ENCODE data around the gene ARVCF.

The ARVCF gene

GRCh38 chr22:19991645-19992451 is 24.8 kb downstream of the ARVCF start:
- CTCF ChIA-PET, result interaction anchor here (0.6 to 0.8 kb wide), 2 partner anchors 22 to 37 kb away, joined by 3 to 5 read pairs; no protein-coding TSS in a partner anchor
- H3K27ac ChIP-seq (ENCODE audit: extremely low read depth, low read depth, low read length), result no peak overlapping the region
- H3K4me3 ChIP-seq (ENCODE audit: low read depth, low read length), result no peak overlapping the region
- POLR2A ChIA-PET, result interaction anchor here (0.5 kb wide), 1 partner anchor 19 kb away, joined by 5 read pairs; no protein-coding TSS in a partner anchor
- TF ChIP-seq KLF17 (tag by site-specific recombination; IDR thresholded peaks at IDR 0.05), result 0 out of 2 replicates have a peak, but pooled peaks have one; percentile 19
- TF ChIP-seq ZNF292 (tag by site-specific recombination; IDR thresholded peaks at IDR 0.05; ENCODE audit: borderline replicate concordance, low read depth), result no peak
- TF ChIP-seq ZIC2 (tag by site-specific recombination; IDR thresholded peaks at IDR 0.05), result peak; percentile 71
- no peaks in the 10 kb centered on the region for H3K9me3 ChIP-seq (ENCODE audit: control insufficient read depth, insufficient read depth, low read depth, low read length)
- no peaks in the 10 kb centered on the region for H3K4me1 ChIP-seq (ENCODE audit: control insufficient read depth, insufficient read depth, low read length)
- H3K36me3 ChIP-seq (ENCODE audit: control insufficient read depth in 2 of 2, insufficient read depth in 1 of 2, low read length in 2 of 2), result no peaks in the 10 kb centered on the region

- no peak overlapping the region for H3K4me3 ChIP-seq (ENCODE audit: low read depth, low read length)
- no peak overlapping the region for H3K27ac ChIP-seq (ENCODE audit: extremely low read depth, low read depth, low read length)
- TF ChIP-seq ZNF155 (tag by site-specific recombination; IDR thresholded peaks at IDR 0.05), result no peak
- no peak for TF ChIP-seq ZBTB48 (tag by site-specific recombination; IDR thresholded peaks at IDR 0.05)
- no peak for TF ChIP-seq GLI2 (tag by site-specific recombination; IDR thresholded peaks at IDR 0.05; ENCODE audit: borderline replicate concordance, low read depth)
- TF ChIP-seq ZFHX2 (tag by site-specific recombination; conservative IDR thresholded peaks at IDR 0.05), result no peak
- TF ChIP-seq SCRT1 (tag by site-specific recombination; IDR thresholded peaks at IDR 0.05; ENCODE audit: borderline replicate concordance), result no peak
- TF ChIP-seq OSR2 (tag by site-specific recombination; IDR thresholded peaks at IDR 0.05), result no peak
- TF ChIP-seq ZNF48 (tag by site-specific recombination; IDR thresholded peaks at IDR 0.05), result no peak
- TF ChIP-seq ZNF473 (tag by site-specific recombination; IDR thresholded peaks at IDR 0.05), result no peak
- TF ChIP-seq ZNF624 (tag by site-specific recombination; IDR thresholded peaks at IDR 0.05), result no peak
- no peak for TF ChIP-seq PRDM1 (tag by site-specific recombination; IDR thresholded peaks at IDR 0.05)
- TF ChIP-seq, protein P1, sequence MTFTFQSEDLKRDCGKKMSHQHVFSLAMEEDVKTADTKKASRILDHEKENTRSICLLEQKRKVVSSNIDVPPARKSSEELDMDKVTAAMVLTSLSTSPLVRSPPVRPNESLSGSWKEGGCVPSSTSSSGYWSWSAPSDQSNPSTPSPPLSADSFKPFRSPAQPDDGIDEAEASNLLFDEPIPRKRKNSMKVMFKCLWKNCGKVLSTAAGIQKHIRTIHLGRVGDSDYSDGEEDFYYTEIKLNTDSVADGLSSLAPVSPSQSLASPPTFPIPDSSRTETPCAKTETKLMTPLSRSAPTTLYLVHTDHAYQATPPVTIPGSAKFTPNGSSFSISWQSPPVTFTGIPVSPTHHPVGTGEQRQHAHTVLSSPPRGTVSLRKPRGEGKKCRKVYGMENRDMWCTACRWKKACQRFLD (tag by site-specific recombination; IDR thresholded peaks at IDR 0.05), result no peak
- H3K4me1 ChIP-seq (ENCODE audit: control insufficient read depth, insufficient read depth, low read length), result no peaks in the 10 kb centered on the region
- no peaks in the 10 kb centered on the region for H3K36me3 ChIP-seq (ENCODE audit: control insufficient read depth in 2 of 2, insufficient read depth in 1 of 2, low read length in 2 of 2)
- CTCF ChIA-PET, result interaction anchor here (0.6 to 0.8 kb wide), 2 partner anchors 23 to 37 kb away, joined by 3 to 5 read pairs; no protein-coding TSS in a partner anchor
- H3K9me3 ChIP-seq (ENCODE audit: control insufficient read depth, insufficient read depth, low read depth, low read length), result no peaks in the 10 kb centered on the region
- POLR2A ChIA-PET, result interaction anchor here (0.5 kb wide), 1 partner anchor 20 kb away, joined by 5 read pairs; no protein-coding TSS in a partner anchor
Observed at GRCh38 chr22:19991395-19991644, 25.3 kb downstream of the ARVCF start.

- Histone ChIP-seq H3K4me3 (ENCODE audit: low read depth, low read length) (no peak overlapping the region), H3K4me1 (ENCODE audit: control insufficient read depth, insufficient read depth, low read length) (no peaks in the 10 kb centered on the region; the same call in 1 of the 2 replicates), H3K36me3 (ENCODE audit: control insufficient read depth in 2 of 2, insufficient read depth in 1 of 2, low read length in 2 of 2) (no peaks in the 10 kb centered on the region), H3K9me3 (ENCODE audit: control insufficient read depth, insufficient read depth, low read depth, low read length) (no peaks in the 10 kb centered on the region), H3K27ac (ENCODE audit: extremely low read depth, low read depth, low read length) (no peak overlapping the region)
- CTCF ChIA-PET, result interaction anchor here (0.5 to 0.8 kb wide), 3 partner anchors 11 to 36 kb away, joined by 3 to 5 read pairs (median 3); no protein-coding TSS in a partner anchor
- POLR2A ChIA-PET, result interaction anchor here (0.5 kb wide), 2 partner anchors 20 to 136 kb away, joined by 3 to 5 read pairs; no protein-coding TSS in a partner anchor
- TF ChIP-seq, protein P2, sequence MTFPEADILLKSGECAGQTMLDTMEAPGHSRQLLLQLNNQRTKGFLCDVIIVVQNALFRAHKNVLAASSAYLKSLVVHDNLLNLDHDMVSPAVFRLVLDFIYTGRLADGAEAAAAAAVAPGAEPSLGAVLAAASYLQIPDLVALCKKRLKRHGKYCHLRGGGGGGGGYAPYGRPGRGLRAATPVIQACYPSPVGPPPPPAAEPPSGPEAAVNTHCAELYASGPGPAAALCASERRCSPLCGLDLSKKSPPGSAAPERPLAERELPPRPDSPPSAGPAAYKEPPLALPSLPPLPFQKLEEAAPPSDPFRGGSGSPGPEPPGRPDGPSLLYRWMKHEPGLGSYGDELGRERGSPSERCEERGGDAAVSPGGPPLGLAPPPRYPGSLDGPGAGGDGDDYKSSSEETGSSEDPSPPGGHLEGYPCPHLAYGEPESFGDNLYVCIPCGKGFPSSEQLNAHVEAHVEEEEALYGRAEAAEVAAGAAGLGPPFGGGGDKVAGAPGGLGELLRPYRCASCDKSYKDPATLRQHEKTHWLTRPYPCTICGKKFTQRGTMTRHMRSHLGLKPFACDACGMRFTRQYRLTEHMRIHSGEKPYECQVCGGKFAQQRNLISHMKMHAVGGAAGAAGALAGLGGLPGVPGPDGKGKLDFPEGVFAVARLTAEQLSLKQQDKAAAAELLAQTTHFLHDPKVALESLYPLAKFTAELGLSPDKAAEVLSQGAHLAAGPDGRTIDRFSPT (tag by site-specific recombination; IDR thresholded peaks at IDR 0.05), result 0 out of 2 replicates have a peak, but pooled peaks have one; percentile 30
- TF ChIP-seq ZNF585B (tag by site-specific recombination; IDR thresholded peaks at IDR 0.05), result no peak
- TF ChIP-seq ZFHX2 (tag by site-specific recombination; conservative IDR thresholded peaks at IDR 0.05), result 0 out of 2 replicates have a peak, but pooled peaks have one; percentile 31
- TF ChIP-seq, protein P1 (tag by site-specific recombination; IDR thresholded peaks at IDR 0.05), result no peak
Observed at GRCh38 chr22:19990609-19991394, 25.8 kb downstream of the ARVCF start.
